ENCODE data around the gene ZNF567. TPM values are rescaled to one million over a fixed set of nuclear protein-coding genes. Genes with fewer than 3 reads are reported as not detected.

ZNF567 gene
- total and polyA plus RNA-seq, 2 of the 8 experiments (the other 6 are each of a cell fraction or from before 2014, with no cell fraction given) = 6.5 to 10.5 TPM

DNA sequence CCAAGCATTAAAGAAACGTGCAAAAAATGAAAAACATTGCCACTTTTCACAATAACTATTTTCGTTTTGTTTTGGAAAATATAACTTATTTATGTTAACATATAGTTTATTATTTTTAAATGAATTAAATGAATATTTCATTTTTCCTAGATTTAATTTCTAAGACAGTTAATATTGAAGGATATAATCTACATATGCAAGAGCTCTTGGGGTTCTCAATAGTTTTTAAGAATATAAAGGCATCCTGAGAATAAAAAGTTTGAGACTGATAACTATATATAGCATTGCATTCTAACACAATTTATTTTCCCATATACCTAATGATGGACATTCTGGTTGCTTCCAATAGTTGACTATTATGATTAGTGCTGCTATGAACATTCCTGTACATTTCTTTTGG lies 40.7 kb upstream of the ZNF567 start:
- ChIA-PET CTCF (ENCODE audit: partially characterized antibody) (no interaction called here), POLR2A (ENCODE audit: partially characterized antibody) (no interaction called here)
- H2BK15ac ChIP-seq (ENCODE audit: low read length) = no peak overlapping the region
- H3K4ac ChIP-seq (replicated peaks; ENCODE audit: insufficient read length, low read depth, low read length) = no peak overlapping the region
- H3K9ac ChIP-seq (replicated peaks in 1 of 4; ENCODE audit: extremely low read depth in 1 of 4, low read depth in 3 of 4, low read length in 3 of 4) = no peak overlapping the region
- H2BK12ac ChIP-seq (ENCODE audit: low read depth, low read length) = no peak overlapping the region
- no peak overlapping the region for H2AK5ac ChIP-seq (ENCODE audit: low read depth, low read length)
- no peaks in the 10 kb centered on the region for H3K79me2 ChIP-seq (ENCODE audit: control insufficient read depth in 1 of 2, insufficient read depth in 2 of 2, low read length in 2 of 2)
- no peak overlapping the region for H3K4me3 ChIP-seq (ENCODE audit: extremely low read depth in 1 of 4, insufficient read depth in 2 of 4, low read depth in 3 of 4, low read length in 4 of 4)
- H3K27me3 ChIP-seq (replicated peaks in 1 of 4; ENCODE audit: control insufficient read depth in 3 of 4, extremely low read depth in 1 of 4, insufficient read depth in 3 of 4, low read length in 3 of 4) = peaks cover 0 to 1% (median 0%) of the 10 kb centered on the region in 4 experiments; a peak in 1 of 7 replicates
- no peaks in the 10 kb centered on the region for H3K23me2 ChIP-seq (ENCODE audit: low read depth, low read length)
- no peak overlapping the region for H2AFZ ChIP-seq (ENCODE audit: low read length)
- no peak for FAIRE-seq
- H3K56ac ChIP-seq (replicated peaks; ENCODE audit: insufficient read length, low read depth, low read length) = no peak overlapping the region
- H3K9me3 ChIP-seq (ENCODE audit: insufficient read depth in 2 of 2, low read depth in 1 of 2, low read length in 1 of 2) = peaks cover 33 to 38% of the 10 kb centered on the region in 2 experiments
- WGBS, 2 experiments (ENCODE audit: extremely low coverage in 1 of 2, insufficient coverage in 1 of 2, insufficient read length in 1 of 2, insufficient replicate concordance in 2 of 2, low coverage in 1 of 2, low lambda C conversion rate in 2 of 2, missing lambda C conversion rate in 1 of 2) = 79% methylated on average over 2 of the region's 2 CpGs; no CpG with 5 or more reads in 1 of the 2 experiments
- H3K79me1 ChIP-seq (ENCODE audit: low read depth, low read length) = no peaks in the 10 kb centered on the region
- H3K4me2 ChIP-seq (ENCODE audit: insufficient read depth in 1 of 2, low read depth in 2 of 2, low read length in 2 of 2) = no peak overlapping the region
- no peak overlapping the region for H3K14ac ChIP-seq (ENCODE audit: insufficient read length)
- TF ChIP-seq ASH2L (IDR thresholded peaks at IDR 0.05; ENCODE audit: low read length) (no peak), RNF2 (IDR thresholded peaks at IDR 0.05; ENCODE audit: borderline replicate concordance, low read depth, low read length, missing control alignments, poor library complexity, severe bottlenecking) (no peak), CHD1 (IDR thresholded peaks at IDR 0.05; ENCODE audit: low read depth, low read length) (no peak), ZNF274 (IDR thresholded peaks at IDR 0.05; ENCODE audit: borderline replicate concordance, extremely low read depth, low read length) (no peak), JUND (IDR thresholded peaks at IDR 0.05; ENCODE audit: low read length) (no peak), JUN (IDR thresholded peaks at IDR 0.05; ENCODE audit: low read depth, low read length) (no peak), EGR1 (IDR thresholded peaks at IDR 0.05; ENCODE audit: borderline replicate concordance, low read depth, low read length) (no peak), BCL11A (IDR thresholded peaks at IDR 0.05; ENCODE audit: low read depth in 2 of 2, low read length in 2 of 2) (no peak), CBX8 (IDR thresholded peaks at IDR 0.05; ENCODE audit: borderline replicate concordance, low read depth, low read length) (no peak), SAP30 (IDR thresholded peaks at IDR 0.05; ENCODE audit: insufficient read depth, insufficient replicate concordance, low read length) (no peak), SIX5 (IDR thresholded peaks at IDR 0.05; ENCODE audit: low read depth, low read length) (no peak), HDAC2 (IDR thresholded peaks at IDR 0.05; ENCODE audit: borderline replicate concordance in 1 of 2, low read depth in 2 of 2, low read length in 2 of 2) (no peak)
- TF ChIP-seq, protein P1, sequence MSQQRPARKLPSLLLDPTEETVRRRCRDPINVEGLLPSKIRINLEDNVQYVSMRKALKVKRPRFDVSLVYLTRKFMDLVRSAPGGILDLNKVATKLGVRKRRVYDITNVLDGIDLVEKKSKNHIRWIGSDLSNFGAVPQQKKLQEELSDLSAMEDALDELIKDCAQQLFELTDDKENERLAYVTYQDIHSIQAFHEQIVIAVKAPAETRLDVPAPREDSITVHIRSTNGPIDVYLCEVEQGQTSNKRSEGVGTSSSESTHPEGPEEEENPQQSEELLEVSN (IDR thresholded peaks at IDR 0.05) = no peak
- no peak overlapping the region for H3K27ac ChIP-seq (ENCODE audit: low read depth, low read length)
- H4K20me1 ChIP-seq (replicated peaks in 1 of 2; ENCODE audit: control insufficient read depth in 1 of 2, insufficient read depth in 2 of 2, low read length in 2 of 2) = no peaks in the 10 kb centered on the region
- no peak overlapping the region for H2BK5ac ChIP-seq (ENCODE audit: low read depth, low read length)
- no peak overlapping the region for H4K8ac ChIP-seq (ENCODE audit: extremely low read depth, insufficient read depth, low read length)
- no peak overlapping the region for H4K5ac ChIP-seq (ENCODE audit: insufficient read length, low read depth, low read length)
- H4K91ac ChIP-seq (replicated peaks; ENCODE audit: insufficient read length, low read length) = no peak overlapping the region
- no peak overlapping the region for H3K18ac ChIP-seq (ENCODE audit: extremely low read depth, low read length)
- DNase-seq (ENCODE audit: low read depth in 1 of 2, low spot score in 2 of 2) = no peak
- peaks cover 0 to 31% (median 6%) of the 10 kb centered on the region in 4 experiments; a peak in 4 of 8 replicates for H3K36me3 ChIP-seq (ENCODE audit: control insufficient read depth in 2 of 4, insufficient read depth in 4 of 4, low read length in 3 of 4)
- H3K4me1 ChIP-seq (replicated peaks in 1 of 4; ENCODE audit: control insufficient read depth in 3 of 4, insufficient read depth in 4 of 4, low read length in 3 of 4) = no peaks in the 10 kb centered on the region
- no peak overlapping the region for H2BK20ac ChIP-seq (ENCODE audit: low read length)
- H2BK120ac ChIP-seq (replicated peaks; ENCODE audit: low read depth, low read length) = no peak overlapping the region
- no peak overlapping the region for H3K23ac ChIP-seq (ENCODE audit: insufficient read length)

Data from H1 (cell line).